Measurements from ENCODE around the gene DUXB. TPM values are rescaled to one million over a fixed set of nuclear protein-coding genes. Genes with fewer than 3 reads are reported as not detected.

The DUXB gene
- total RNA-seq, 1 experiment from 2014 or later = not detected

DNA sequence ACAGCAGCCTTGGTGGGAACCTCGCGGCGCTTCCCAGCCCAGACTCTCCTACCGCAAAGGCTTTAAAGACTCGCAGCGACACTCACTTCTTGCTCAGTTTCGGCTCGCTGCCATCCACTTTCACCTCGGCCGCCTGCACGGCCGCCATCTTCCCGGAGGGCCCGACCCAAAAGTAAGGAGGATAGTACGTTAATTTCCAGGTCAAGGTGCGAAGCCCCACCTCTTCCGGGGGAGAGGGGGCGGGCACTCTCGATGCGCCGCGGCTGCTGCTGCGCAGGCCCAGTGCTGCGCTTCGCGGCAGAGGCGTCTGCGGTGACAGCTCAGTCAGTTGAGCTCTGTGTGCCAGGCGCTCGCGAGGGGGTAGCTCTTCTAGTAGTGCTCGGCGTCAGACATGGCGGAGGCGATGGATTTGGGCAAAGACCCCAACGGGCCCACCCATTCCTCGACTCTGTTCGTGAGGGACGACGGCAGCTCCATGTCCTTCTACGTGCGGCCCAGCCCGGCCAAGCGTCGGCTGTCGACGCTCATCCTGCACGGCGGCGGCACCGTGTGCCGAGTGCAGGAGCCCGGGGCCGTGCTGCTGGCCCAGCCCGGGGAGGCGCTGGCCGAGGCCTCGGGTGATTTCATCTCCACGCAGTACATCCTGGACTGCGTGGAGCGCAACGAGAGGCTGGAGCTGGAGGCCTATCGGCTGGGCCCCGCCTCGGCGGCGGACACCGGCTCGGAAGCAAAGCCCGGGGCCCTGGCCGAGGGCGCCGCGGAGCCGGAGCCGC, 53.6 kb downstream of the DUXB start, which contains the start of the genes KARS1 and TERF2IP:
TSS of gene KARS1 (minus strand) at position 174 of the 773 bp plus-strand sequence. CDS start at position 148, 26 bp downstream.
TSS of gene TERF2IP (plus strand) at position 282 of the 773 bp plus-strand sequence. CDS start at position 392, 110 bp downstream.
- TF ChIP-seq, protein P1, sequence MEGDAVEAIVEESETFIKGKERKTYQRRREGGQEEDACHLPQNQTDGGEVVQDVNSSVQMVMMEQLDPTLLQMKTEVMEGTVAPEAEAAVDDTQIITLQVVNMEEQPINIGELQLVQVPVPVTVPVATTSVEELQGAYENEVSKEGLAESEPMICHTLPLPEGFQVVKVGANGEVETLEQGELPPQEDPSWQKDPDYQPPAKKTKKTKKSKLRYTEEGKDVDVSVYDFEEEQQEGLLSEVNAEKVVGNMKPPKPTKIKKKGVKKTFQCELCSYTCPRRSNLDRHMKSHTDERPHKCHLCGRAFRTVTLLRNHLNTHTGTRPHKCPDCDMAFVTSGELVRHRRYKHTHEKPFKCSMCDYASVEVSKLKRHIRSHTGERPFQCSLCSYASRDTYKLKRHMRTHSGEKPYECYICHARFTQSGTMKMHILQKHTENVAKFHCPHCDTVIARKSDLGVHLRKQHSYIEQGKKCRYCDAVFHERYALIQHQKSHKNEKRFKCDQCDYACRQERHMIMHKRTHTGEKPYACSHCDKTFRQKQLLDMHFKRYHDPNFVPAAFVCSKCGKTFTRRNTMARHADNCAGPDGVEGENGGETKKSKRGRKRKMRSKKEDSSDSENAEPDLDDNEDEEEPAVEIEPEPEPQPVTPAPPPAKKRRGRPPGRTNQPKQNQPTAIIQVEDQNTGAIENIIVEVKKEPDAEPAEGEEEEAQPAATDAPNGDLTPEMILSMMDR (conservative IDR thresholded peaks at IDR 0.05) = no peak
- Histone ChIP-seq H3K27me3 (ENCODE audit: insufficient read depth, low read length) (no peaks in the 10 kb centered on the region), H3K4me2 (ENCODE audit: insufficient read depth, insufficient read length, low read length) (peak within 1 kb of the TSS; percentile 99), H3K27ac (ENCODE audit: insufficient read length, low read depth, low read length) (peak within 1 kb of the TSS; percentile 32), H4K20me1 (ENCODE audit: control insufficient read depth, insufficient read depth, insufficient read length) (no peaks in the 10 kb centered on the region), H3K9ac (ENCODE audit: extremely low read depth, insufficient read length, low read length) (peak within 1 kb of the TSS; percentile 96), H2BK20ac (ENCODE audit: low read depth, low read length, poor library complexity, severe bottlenecking) (no peak within 1 kb of the TSS), H3K9me3 (ENCODE audit: control insufficient read depth, low read depth, low read length) (no peaks in the 10 kb centered on the region), H2BK15ac (ENCODE audit: low read depth, low read length) (no peak within 1 kb of the TSS), H2AFZ (ENCODE audit: low read length) (peak within 1 kb of the TSS; percentile 60), H3K4me1 (ENCODE audit: insufficient read depth, low read length) (no peaks in the 10 kb centered on the region), H2BK5ac (ENCODE audit: insufficient read length, low read length) (peak within 1 kb of the TSS; percentile 23), H3K79me2 (ENCODE audit: insufficient read depth, low read length) (peaks cover 38% of the 10 kb centered on the region), H2BK12ac (ENCODE audit: insufficient read length, low read depth, low read length) (no peak within 1 kb of the TSS), H4K91ac (ENCODE audit: insufficient read length, low read depth, low read length) (no peak within 1 kb of the TSS), H2AK5ac (ENCODE audit: insufficient read length, low read length) (no peak within 1 kb of the TSS), H3K79me1 (ENCODE audit: insufficient read depth, low read depth, low read length, poor library complexity, severe bottlenecking) (no peaks in the 10 kb centered on the region), H2BK120ac (ENCODE audit: low read depth, low read length, poor library complexity, severe bottlenecking) (no peak within 1 kb of the TSS), H3K56ac (ENCODE audit: insufficient read length, low read depth, low read length) (no peak within 1 kb of the TSS), H3K18ac (ENCODE audit: insufficient read length, low read depth, low read length) (peak within 1 kb of the TSS; percentile 86), H4K5ac (ENCODE audit: insufficient read length, low read depth, low read length) (no peak within 1 kb of the TSS), H4K8ac (replicated peaks; ENCODE audit: insufficient read length, low read depth, low read length) (no peak within 1 kb of the TSS), H3T11ph (ENCODE audit: low read length) (no peak within 1 kb of the TSS), H3K14ac (ENCODE audit: insufficient read depth, low read length) (peak within 1 kb of the TSS; percentile 85), H3K23me2 (ENCODE audit: insufficient read length, low read depth, low read length, poor library complexity, severe bottlenecking) (peaks cover 4% of the 10 kb centered on the region), H3K4ac (ENCODE audit: low read depth, low read length) (no peak within 1 kb of the TSS), H3K23ac (ENCODE audit: insufficient read length, low read depth, low read length) (no peak within 1 kb of the TSS)
- H3K27ac Mint-ChIP-seq = peak within 1 kb of the TSS; percentile 98 to 99 (median 99)
- H3K27me3 Mint-ChIP-seq (ENCODE audit: low read depth) = no peaks in the 10 kb centered on the region
- no peaks in the 10 kb centered on the region; a peak in 1 of 5 replicates for H3K9me3 Mint-ChIP-seq
- H3K4me1 Mint-ChIP-seq = peaks cover 23 to 28% of the 10 kb centered on the region in 2 experiments
- H3K4me3 Mint-ChIP-seq = peak within 1 kb of the TSS; percentile 95 to 98
- peak; percentile 95 for DNase-seq
- no CpG with 5 or more reads among the region's 76 CpGs for WGBS (ENCODE audit: extremely low coverage, insufficient read length, low lambda C conversion rate)
- H3K36me3 Mint-ChIP-seq (ENCODE audit: insufficient read depth in 1 of 3, low read depth in 3 of 3) = peaks cover 19 to 33% (median 24%) of the 10 kb centered on the region in 3 experiments; a peak in 6 of 7 replicates

Data from H9 (cell line).